GM21576 (cell line): ENCODE results near the gene PPP4R4.
"Not testable (repeated sequence)": the region's sequence is repeated elsewhere in the genome, so short reads cannot be mapped to it uniquely, and the experiment has no call there.

ENCODE experiments used
- ATAC-seq: cut with Tn5 transposase; IDR thresholded peaks from one replicate; pipeline ENCODE4 v1.9.1; 2021; ENCODE audit warnings: mild to moderate bottlenecking, moderate library complexity; ENCODE audit not compliant: unreplicated experiment

The PPP4R4 gene

DNA sequence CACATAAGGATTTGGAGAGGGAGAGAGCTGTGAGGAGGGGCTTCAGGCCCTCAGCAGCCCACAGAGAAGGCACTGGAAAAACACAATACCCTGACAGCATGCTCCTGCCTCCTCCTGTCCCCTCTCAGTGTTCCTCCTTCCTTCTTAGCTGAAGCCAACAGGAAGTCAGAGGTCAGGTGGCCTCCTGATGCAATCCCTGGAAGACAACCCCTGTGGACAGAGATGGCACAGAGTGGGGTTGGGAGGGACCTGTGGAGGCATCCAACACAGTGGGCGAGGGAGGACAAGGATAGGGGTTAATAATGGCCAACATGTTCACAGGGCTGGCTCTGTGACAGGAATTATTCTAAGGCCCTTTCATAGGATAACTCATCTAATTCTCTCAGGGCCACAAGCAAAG is 29.4 kb upstream of the PPP4R4 start:
- no peak for ATAC-seq

DNA sequence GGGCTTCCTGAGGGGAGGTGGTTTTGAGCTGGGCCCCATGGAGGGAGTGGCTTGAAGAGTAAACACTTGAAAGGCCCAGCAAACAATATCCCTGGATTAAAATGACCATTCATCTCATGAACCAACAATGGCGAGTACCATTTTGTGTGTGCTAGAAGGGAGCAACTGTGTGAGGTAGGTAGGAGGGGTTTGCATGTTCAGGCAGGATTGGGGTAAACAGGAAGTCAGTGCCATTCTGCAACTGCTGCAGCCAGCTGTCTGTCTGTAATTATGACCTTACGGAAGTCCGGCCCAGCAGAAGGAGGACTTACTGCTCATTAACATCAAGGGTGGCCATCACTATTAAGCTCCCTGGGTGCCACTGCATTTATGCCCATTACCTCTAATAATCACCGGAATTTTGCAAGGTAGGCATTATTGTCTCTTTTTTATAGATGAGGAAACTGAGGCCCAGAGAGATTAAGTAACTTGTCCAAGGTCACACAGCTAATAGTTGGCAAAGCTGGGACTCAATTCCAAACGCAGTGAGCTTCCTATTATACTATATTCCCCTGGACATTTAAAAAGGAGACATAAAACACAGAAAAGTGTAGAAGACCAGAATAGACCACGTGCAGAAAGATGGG is 28.1 kb upstream of the PPP4R4 start:
- no peak for ATAC-seq

DNA sequence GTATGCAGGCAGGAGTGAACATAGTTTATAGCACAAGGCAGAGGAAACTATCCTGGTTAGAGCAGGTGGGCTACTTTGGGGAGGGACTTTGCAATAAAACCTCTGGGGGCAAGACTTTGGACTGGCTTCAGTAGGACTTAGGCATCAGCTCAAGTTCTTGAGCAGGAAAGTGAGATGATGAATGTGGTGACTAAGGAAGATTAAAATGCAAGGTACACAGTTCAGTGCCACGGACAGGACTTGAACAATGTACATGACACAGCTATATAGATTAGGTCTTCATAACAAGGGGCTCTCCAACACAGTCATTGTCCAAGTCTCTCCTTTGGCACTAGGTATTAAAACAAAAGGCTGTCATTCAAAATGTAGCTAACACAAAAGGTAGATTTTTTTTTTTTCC is 21.4 kb upstream of the PPP4R4 start:
- no peak for ATAC-seq

DNA sequence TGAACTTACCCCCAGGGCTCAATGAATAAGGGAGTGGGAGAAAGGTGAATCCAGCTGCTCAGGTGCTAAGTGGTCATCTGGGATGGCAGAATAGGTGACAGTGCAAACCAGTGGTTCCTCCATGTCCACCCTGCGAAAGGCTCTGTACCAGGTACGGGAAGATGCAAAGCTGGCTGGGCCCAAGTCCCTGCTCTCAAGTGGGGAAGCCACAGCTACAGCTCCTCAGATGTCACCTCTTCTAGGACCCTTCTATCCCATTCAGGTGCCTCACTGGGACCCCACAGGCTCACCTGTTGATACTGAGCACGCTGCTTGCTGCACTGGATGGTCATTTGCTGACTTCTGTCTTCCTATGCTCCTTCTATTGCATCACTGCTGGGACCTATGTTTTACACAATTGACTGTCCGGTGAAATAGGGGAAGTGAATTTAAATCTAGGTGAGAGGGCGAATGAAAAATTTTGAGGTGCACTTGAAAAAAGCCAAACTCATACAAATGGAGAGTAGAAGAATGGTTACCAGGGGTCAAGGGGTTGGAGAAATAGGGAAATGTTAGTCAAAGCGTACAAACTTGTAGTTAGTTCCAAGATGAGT is 20.3 kb upstream of the PPP4R4 start:
- no peak for ATAC-seq

DNA sequence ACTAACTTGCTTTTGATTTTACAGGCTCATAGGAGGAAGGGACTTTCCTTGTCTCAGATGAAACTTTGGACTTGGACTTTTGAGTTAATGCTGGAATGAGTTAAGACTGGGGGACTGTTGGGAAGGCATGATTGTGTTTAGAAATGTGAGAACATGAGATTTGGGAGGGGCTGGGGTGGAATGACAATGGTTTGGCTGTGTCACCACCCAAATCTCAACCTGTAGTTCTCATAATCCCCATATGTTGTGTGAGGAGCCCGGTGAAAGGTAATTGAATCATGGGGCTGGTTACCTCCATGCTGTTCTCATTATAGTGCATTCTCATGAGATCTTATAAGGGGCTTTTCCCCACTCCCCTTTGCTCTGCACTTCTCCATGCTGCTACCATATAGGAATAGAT is 18.0 kb upstream of the PPP4R4 start:
- ATAC-seq = not testable (repeated sequence)

DNA sequence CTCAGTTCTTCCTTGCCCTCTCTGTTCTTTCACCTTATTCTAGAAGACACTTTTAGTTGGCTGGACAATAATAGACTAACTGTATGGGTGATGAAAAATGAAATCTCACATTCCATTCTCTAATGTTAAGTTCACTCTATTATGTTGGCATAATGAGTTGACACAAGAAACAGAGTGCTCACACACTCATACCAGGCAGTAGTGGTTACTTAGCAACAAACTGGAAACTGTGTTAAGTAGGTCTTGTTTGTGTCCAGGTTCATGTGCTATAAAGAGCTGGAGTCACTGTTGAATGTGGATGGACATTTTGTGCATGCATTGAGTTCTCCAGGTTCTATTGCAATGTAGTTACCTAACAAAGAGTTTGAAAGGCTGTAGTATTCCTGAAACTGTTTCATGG is 16.9 kb upstream of the PPP4R4 start:
- no peak for ATAC-seq

DNA sequence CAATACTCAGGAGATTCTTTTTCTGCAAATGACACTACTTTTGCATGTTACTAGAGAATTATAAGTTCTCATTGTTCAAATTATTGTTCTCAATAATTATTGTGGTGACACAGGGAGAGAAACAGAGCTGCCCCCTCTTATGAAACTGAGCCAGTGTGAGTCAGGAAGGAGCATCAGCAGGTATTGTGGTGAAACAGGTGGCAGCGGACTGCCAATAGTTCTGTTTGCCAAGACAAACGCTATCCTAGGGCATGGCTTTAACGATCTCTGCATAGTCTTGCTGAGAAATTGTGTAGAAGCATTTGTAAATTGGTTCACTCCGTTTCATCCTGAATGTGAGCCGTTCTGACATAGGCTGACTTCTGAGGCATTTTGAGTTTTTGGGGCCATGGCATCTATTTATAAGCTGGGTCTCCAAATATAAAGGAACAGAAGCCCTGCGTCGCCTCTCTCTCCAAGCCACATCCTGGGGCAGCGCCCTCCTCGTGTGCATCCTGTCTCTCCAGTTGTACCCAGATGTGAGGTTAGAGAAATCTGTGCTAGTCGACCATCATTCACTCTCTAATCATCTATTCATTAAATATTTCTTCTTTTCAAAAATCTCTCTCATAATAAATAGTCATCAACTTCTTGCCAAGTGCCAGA is 15.8 kb upstream of the PPP4R4 start:
- ATAC-seq = no peak

DNA sequence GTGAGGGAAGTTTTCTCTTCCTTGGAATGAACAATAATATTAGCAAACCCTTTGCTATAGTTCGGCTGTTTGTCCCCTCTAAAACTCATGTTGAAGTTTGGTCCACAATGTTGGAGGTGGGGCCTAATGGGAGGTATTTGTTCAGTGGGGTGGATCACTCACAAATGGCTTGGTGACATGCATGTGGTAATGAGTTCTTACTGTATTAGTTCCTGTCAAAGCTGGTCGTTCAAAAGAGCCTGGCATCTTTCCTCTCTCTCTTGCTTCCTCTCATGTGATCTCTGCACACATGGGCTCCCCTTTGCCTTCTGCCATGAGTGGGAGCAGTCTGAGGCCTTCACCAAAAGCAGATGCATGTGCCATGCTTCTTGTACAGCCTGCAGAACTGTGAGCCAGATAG is 13.1 kb upstream of the PPP4R4 start:
- ATAC-seq = no peak

DNA sequence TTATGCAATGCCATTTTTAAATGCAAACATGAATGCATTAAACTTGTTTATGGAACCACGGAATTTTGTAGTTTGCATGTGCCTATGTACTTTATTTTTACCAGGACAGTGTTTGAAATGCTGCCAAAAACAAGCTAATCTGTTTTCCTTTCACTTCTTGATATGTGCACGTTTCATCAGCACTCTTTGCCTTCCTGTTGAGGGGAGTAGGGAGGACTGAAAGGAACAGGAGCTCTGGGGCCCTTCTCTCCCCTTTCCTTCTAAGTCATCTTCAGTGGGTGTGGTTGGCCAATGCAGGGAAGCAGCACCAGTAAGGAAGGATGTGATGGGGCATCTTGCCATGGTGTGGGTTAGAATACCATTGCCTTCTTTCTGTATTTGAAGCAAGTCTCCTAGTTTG is 12.1 kb upstream of the PPP4R4 start:
- ATAC-seq = no peak

DNA sequence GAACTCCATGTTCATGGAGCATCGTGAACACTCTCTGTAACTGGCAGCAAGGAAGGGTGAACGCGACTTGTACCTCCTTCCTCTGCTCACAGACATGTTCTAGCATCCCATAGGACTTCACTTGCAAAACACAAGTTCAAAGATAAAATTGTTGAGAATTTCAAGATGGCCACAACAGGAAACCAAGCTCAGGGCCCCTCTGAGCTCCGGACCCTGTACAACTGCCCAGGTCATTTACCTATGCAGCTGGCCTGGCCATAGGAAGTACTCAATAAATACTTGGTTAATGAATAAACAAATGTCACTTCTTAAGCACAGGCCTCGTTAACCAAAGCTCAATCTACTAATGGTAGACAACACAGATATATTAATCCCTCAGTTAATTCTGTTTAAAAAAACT is 11.7 kb upstream of the PPP4R4 start:
- no peak for ATAC-seq

DNA sequence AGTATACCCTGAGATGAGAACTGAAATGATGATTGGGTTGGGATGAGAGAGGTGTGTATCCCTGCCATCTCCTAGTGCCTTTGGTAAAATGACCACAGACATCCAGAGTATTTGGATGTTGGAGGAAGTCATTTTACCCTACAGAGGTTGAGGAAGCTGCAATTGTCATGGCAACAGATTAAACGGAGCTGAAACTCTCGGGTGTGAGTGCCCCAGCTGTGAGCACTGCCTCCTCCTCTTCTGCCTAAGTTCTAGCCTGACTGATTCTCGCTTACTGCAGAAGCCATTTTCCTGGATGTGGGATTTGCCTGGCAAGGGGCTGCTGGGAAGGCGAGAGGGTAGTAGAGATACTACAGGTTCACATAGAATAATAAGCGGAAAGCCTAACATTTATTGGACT is 10.3 kb upstream of the PPP4R4 start:
- ATAC-seq = no peak

DNA sequence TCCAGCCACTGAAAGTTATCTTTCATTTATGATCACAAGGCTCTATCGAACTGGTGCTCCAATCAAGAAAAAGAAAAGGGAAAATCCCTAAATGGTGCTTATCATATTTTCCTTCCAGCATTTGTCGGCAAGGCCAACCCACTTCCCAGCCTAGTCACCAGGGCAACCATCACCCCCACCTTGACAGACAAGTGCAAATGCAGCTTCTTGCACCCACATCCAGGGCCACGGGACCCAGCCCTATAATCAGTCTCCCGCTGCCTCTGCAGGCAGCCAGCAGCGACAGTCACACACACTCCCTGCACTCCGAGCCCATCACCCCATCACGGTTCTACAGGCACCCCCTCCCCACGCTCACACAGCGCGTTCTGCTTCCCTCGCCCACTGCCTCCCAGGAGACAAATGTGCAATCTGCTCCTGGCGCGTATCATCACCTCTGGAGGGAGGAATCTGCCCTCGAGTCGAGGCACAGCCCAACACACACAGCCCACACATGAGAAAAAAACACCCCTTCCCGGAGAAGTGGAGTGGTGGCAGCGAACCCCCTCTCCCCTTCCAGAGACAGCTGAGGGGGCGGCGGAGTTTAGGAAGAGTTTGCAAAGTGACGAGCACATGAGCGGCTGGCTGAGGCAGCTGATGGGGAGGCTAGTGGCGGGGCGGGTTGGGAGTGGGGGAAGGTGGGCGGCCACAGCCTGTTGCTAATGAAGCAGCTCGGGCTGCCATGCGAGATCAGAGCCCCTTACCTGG is 9.3 kb upstream of the PPP4R4 start:
- ATAC-seq = no peak

DNA sequence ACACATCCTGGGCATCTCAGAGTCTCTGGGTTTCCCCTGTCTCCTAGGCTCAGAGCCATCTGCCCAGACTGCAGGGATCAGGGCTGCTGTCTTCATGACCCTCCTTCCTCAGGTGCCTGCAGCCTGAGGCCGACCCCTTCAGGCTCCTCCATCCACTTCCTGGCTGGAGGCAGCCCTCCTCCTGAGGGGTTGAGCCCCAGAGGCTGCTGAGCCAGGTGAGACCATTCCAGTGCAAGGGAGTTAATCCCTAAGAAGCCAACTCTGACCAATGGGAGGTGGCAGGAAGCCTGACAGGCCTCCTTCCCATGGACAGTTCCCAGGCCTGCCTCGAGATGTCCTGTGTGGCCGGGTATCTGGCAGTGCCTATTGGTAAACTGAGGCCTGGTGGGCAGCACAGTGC is 8.4 kb upstream of the PPP4R4 start:
- no peak for ATAC-seq

DNA sequence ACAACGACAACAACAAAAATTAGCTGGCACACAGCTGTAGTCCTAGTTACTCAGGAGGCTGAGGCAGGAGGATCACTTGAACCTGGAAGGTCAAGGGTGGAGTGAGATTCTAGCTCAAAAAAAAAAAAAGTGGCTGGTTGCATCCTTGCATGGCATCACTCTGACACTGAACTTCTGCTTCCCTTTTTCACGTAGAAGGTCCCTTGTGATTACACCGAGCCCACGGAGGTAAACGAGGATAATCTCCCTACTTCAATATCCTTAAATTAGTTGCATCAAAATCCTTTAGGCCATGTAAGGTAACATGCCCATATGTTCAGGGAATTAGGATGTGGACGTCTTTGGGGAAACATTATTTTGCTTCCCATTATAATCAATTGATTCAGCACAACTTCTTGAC is 4.0 kb upstream of the PPP4R4 start:
- ATAC-seq = no peak

DNA sequence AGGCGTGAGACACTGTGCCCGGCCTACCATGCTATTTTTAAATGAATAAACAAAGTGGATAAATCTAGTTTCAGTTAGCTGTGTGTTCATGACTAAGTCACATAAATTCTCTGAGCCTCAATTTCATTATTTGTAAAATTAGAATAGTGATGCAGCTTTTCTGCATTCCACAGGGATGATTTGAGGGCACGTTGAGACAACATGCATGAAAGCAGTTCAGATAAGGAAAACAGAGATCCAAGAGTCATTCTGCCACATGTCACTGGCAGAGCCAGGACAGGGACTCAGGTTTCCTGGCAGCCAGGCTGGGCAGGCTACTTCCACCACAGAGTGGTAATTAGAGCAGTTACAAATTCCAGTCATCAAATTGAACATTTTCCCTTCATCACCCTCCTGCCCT is 2.9 kb upstream of the PPP4R4 start:
- no peak for ATAC-seq

DNA sequence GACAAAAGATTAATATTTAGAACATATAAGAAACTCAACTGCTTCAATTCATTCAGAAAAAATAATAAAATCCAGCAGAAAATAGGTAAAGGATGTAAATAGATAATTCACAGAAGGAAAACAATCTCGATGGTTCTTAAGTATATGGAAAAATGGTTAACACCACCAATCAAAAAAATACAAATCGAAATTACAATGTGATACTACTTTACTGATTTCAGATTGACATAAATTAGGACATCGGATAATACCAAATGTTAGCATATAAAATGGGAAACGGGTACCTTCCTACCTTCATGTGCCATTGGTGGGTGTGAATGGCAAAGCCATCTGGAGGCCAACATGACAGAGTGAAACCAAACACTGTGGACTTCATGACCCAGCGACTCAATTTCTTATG is 1.6 kb upstream of the PPP4R4 start:
- no peak for ATAC-seq

DNA sequence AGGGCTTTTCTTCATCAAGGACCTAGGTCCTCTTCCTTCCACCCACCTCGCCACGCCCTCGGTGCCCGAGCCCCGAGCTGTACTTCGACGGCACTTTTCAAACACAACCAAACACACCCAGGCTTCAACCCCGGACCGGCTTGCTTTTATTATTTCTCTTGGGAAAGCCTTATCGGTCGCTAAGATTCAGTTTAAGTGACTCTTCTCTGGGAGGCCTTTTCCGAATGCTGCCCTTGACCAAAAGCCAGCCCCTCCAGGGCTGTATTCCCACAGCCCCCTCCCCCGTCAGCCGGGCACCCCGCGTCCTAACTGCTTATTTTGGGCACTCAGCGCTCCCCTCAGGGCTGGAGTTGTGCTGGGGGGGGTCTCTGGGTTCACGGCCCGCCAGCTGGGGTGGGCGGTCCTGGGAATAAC is 644 bp upstream of the PPP4R4 start:
- ATAC-seq = no peak

DNA sequence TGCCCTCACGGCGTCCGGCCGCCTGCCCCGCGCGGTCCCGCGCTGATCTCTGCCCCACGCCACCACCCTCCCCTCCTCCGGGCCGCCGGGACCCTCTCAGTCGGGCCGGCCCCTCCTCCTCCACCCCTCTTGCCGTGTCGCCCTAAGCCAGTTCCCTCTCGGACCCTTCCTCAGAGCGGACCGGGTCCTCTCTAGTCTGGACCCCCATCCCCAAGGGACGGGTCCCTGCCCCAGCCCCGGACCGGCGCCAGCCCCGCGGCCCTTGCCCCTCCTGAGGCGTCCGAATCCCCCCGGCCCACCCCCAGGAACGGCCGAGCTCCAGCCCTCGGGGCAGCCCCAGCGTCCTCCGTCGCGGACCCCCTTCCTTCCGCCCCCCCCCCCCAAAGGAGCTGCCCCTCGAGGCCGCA is 485 bp downstream of the PPP4R4 start:
- ATAC-seq = peak; percentile 17

DNA sequence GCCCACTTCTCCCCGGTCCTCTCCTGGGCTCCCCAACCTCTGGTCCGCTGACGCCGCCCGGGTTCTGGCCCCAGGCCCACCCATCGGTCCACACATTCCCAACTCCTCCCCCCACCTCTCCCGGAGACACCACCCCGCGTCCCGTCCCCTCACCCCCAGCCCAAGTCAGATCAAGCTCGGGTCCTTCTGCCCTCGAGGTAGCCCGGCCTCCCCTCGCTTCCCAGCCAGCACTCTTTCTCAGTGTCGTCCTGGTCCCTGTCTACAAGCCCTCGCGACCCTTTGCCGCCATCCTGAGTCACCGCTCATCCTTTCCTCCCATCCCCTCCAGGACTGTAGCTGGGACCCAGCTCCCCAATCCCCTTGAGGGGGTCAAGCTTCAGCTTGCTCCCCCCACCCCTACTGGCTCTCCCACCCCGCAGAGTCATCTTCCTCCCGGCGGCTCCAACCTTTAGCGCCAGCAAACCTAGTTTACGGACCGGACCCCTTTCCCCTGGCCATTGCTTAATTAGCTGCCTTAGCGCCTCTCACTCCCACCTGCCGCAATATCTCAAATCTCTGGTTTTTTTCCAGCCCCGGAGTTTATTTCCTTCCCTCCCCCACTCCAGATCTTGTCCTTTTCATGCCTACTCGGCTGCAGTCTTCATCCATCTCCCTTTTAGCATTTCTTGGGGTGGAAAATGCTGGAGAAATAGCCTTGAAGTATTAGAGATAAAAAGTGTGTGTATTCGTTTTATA is 1.1 kb downstream of the PPP4R4 start:
- ATAC-seq = no peak

DNA sequence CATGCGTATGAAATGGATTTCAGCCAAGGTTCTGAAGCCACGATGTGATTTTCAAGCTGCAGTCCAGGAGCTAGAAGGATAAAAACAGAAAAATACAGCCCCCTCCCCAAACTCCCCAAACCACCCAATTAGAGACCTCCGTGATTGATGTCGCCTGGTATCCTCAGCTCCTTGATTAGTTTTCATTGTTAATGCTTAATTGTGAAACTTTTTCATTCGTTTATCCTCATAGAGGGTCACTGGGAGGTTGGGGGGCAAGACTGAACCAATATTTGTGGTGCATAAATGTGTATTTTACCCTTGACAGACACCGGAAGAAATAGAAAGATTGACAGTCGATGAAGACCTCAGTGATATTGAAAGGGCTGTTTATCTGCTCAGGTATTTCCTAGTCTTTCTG is 1.6 kb downstream of the PPP4R4 start:
- ATAC-seq = no peak

DNA sequence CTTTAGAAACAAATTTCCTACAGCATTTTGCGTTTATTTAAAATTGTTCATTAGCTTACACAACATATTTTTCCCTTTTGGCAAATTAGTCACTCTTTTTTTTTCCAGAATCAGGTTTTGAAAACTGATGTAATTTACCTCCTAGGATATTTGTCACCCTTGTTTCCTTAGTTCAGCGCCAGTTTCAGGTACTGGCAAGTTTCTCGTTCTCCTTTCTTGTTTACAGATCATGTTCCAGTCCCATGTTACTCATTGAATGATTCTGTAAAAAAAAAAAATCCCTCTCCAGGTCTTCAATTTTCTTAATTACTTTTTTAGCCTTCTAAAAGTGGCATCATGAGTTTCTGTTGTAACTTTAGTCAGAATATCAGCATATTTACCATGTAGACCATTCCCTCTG is 2.7 kb downstream of the PPP4R4 start:
- no peak for ATAC-seq
